Naive thymus-derived CD4-positive, alpha-beta T cell (primary cell): Measurements from ENCODE around the gene SCIN. TPM values are rescaled to one million over a fixed set of nuclear protein-coding genes. Genes with fewer than 3 reads are reported as not detected.

Experiments
- polyA plus RNA-seq, 2 donors: library from polyadenylated mRNA; unstranded; fragments of 300-500 nt; fragmentation: Illumina TruSeq; gene quantifications; one replicate each; pipeline ENCODE4 v1.2.3, GENCODE V29; 2021
- total RNA-seq, 6 experiments: library from RNA in 5 of 6; stranded (reverse) in 5 of 6; gene quantifications; 1 replicate in 5 of 6; 2 replicates in 1 of 6; pipeline ENCODE4 v1.2.3 and lab custom pipeline; 2021 to 2026

The SCIN gene
- total and polyA plus RNA-seq, 7 experiments from 2014 or later = 0.16 to 0.95 (median 0.35) TPM; not detected in 3

Other genes with a start within 250 kb of the SCIN start
- gene VWDE, start 166.9 kb upstream of the SCIN start, total RNA-seq = 1 to 10 TPM; 1.3 to 4.9 (median 3.9) TPM
- gene VWDE, start 166.9 kb upstream of the SCIN start, polyA plus RNA-seq = under 1 TPM; 0.13 to 0.76 TPM
- 10 to 100 TPM in 3 of 5 experiments, 1 to 10 TPM in 2; 5.5 to 97.4 (median 11.6) TPM for gene ARL4A, start 116.9 kb downstream of the SCIN start, total RNA-seq
- gene ARL4A, start 116.9 kb downstream of the SCIN start, polyA plus RNA-seq = 10 to 100 TPM; 18.9 to 22.7 TPM